ENCODE measurements around the gene PLXNB2. TPM values are rescaled to one million over a fixed set of nuclear protein-coding genes. Genes with fewer than 3 reads are reported as not detected.

PLXNB2 gene
- total and polyA plus RNA-seq, 11 donors: 35.1 to 139 (median 53.0) TPM

GRCh38 chr22:50298937-50299784 is 8.3 kb downstream of the PLXNB2 start:
- H3K4me1 ChIP-seq: peaks cover 19 to 98% (median 82%) of the 10 kb centered on the region in 12 donors
- no peaks in the 10 kb centered on the region for H3K9me3 ChIP-seq
- intact Hi-C loops (cut with DNase I): no loop called here
- H3K27ac ChIP-seq: peak overlapping the region in 11 of 12 donors; percentile 24 to 79 (median 70)
- ATAC-seq (peak in 1 of 4 donors; percentile 38), DNase-seq (peak in 1 of 5 donors; percentile 72)
- WGBS, 4 donors: 35 to 45% (median 42%) methylated on average over 30 to 59 of the region's 59 CpGs
- TF ChIP-seq POLR2A (IDR thresholded peaks at IDR 0.05): no peak
- TF ChIP-seq CTCF (IDR thresholded peaks at IDR 0.05): peak in 1 of 12 donors; percentile 29
- no peaks in the 10 kb centered on the region for H3K36me3 ChIP-seq
- H3K27me3 ChIP-seq: no peaks in the 10 kb centered on the region
- H3K4me3 ChIP-seq: peak overlapping the region in 11 of 12 donors; percentile 14 to 56 (median 50)

- TF ChIP-seq POLR2A (IDR thresholded peaks at IDR 0.05) (no peak), CTCF (IDR thresholded peaks at IDR 0.05) (no peak)
- no peak for ATAC-seq
- Histone ChIP-seq H3K4me1 (peaks cover 10 to 98% (median 82%) of the 10 kb centered on the region in 12 donors), H3K9me3 (no peaks in the 10 kb centered on the region), H3K4me3 (no peak overlapping the region), H3K36me3 (no peaks in the 10 kb centered on the region), H3K27ac (peak overlapping the region in 2 of 12 donors; percentile 60 to 74), H3K27me3 (no peaks in the 10 kb centered on the region)
- 77 to 97% (median 84%) methylated on average over 4 of the region's 4 CpGs for WGBS, 4 donors
- no peak for DNase-seq
- intact Hi-C loops (cut with DNase I): no loop called here
Observed at GRCh38 chr22:50298266-50298637, 9.2 kb downstream of the PLXNB2 start.

- H3K36me3 ChIP-seq: no peaks in the 10 kb centered on the region
- H3K27me3 ChIP-seq: no peaks in the 10 kb centered on the region
- intact Hi-C loops (cut with DNase I): no loop called here
- H3K9me3 ChIP-seq: no peaks in the 10 kb centered on the region
- WGBS, 4 donors: 83 to 88% (median 86%) methylated on average over 13 to 20 of the region's 20 CpGs
- peak overlapping the region in 7 of 12 donors; percentile 24 to 61 (median 34) for H3K27ac ChIP-seq
- ATAC-seq (no peak), DNase-seq (no peak)
- H3K4me1 ChIP-seq: peaks cover 10 to 98% (median 82%) of the 10 kb centered on the region in 12 donors
- TF ChIP-seq CTCF (IDR thresholded peaks at IDR 0.05) (no peak), POLR2A (IDR thresholded peaks at IDR 0.05) (no peak)
- no peak overlapping the region for H3K4me3 ChIP-seq
Observed at GRCh38 chr22:50297510-50298265, 9.8 kb downstream of the PLXNB2 start.

Data from heart left ventricle (tissue), 16 donors.